SU-DHL-6 (cell line): ENCODE data around the gene SAT2.

Experiments
- CTCF ChIP-seq: fragments of 200-600 bp; sonication (generic); IDR thresholded peaks from one replicate; pipeline ENCODE4 v1.5.1; 2017; ENCODE audit warnings: antibody characterized with exemption, mild to moderate bottlenecking, low read length, moderate library complexity; ENCODE audit not compliant: insufficient read depth, poor library complexity, severe bottlenecking
- EZH2phosphoT487 ChIP-seq: fragments of 200-600 bp; sonication (generic), shearing (Covaris generic); conservative IDR thresholded peaks from 2 replicates; pipeline ENCODE4 v1.6.1; 2018; ENCODE audit warnings: mild to moderate bottlenecking, antibody characterized with exemption, low read length, moderate library complexity, mixed read lengths

DNA sequence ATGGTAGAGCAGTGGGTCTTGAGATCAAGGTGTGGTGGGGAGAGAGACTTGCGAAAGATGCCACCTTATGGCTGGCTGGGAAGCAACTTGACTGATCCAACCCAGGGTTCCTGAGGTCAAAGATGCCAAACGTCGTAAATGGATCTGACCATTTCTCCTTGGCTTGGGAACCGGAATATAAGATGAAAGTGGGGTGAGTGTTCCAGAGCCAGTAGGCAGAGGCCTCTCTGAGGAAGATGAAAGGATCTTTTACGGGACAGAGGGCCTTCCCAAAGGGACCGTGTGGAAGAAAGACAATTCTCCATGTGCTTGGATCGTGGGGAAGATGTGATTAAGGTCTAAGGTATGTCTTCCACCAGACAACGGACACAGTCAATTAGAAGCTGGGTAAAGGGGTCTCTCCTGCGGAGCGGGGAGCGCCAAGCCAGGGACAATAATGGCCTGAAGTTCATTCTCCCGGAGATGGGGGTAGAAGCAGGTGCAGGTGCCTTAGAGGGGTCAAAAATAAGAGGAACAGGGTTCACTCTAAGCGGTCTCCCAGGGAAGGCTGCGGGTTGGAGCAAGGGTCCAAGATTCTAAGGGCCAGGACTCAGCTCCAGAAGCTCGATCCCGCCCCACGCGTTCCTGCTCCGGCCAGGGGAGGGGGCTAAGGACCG, 13.7 kb downstream of the SAT2 start:
- TF ChIP-seq CTCF (no peak), EZH2phosphoT487 (no peak)
